Suppressor macrophage treated with lipopolysaccharide for 4 hours (primary cell): Measurements from ENCODE around the gene PRKCB.
"Not testable (repeated sequence)": the region's sequence is repeated elsewhere in the genome, so short reads cannot be mapped to it uniquely, and the experiment has no call there.

Source experiments
- DNase-seq: peaks from one replicate; pipeline ENCODE4 v3.0.0-alpha.2; 2020

Gene PRKCB

DNA sequence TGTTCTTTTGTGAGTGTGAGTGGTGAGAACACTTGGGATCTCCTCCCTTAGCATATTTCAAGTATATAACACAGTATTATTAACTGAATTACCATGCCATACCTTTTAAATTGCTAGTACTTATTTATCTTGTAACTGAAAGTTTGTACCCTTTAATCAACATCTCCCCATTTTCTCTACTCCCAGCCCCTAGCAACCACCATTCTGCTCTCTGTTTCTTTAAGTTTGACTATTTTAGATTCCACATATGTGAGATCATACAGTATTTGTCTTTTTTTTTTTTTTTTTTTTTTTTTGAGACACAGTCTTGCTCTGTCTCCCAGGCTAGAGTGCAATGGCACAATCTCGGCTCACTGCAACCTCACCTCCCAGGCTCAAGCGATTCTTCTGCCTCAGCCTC is 302.8 kb downstream of the PRKCB start:
- no peak for DNase-seq

DNA sequence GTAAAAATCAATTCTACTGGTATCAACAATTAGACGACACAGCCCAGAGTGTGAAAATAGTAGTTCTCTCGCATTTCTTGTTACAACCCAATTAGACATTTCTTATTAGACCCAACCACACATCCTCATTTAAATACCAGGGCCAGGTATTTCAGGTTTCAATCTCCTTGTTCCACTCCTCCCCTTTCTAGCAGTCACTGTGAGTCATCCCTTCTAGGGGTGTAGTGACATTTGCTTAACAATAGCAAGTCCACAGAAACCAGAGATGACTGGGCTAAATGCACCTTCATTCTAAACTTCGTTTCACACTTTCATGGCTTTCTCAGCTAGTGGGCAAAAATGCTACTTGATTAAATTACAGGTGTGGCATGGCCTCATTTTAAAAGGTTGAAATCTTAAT is 303.5 kb downstream of the PRKCB start:
- no peak for DNase-seq

DNA sequence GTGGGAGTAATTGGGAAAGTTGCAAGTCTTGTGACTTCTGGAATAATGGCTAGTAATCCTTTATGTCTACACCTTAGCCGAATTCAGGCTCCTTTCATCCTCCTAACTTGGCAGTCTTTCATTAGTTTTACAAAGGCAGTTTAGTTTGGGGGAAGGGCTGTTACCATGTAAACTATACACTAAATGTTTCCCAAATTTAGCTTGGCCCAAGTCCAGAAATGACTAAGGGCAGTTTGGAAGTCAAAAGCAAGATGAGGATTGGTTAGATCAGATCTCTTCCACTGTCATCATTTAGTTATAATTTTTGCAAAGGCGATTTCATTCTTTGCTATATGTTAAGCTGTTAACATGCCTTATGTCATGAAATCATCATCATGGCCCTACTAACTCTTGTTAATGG is 304.9 kb downstream of the PRKCB start:
- DNase-seq: peak; percentile 3

DNA sequence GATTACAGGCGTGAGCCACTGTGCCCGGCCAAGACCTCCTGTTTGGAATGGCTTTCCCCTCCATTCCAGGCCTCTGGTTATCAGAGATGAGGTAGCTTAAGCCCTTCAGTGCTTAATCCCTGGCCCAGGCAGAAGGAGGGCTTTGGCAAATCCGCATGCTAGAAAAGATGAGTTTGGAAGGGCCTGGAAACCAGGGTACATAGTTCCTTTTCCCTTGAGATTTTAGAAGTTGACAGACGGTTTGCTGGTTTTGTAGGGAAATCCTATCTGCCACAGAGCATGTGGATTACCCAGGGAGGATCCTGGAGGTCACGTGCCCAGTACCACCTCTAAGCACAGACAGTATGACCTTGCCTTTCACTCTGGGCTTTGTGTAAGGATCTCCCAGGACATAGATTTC is 305.7 kb downstream of the PRKCB start:
- no peak for DNase-seq

DNA sequence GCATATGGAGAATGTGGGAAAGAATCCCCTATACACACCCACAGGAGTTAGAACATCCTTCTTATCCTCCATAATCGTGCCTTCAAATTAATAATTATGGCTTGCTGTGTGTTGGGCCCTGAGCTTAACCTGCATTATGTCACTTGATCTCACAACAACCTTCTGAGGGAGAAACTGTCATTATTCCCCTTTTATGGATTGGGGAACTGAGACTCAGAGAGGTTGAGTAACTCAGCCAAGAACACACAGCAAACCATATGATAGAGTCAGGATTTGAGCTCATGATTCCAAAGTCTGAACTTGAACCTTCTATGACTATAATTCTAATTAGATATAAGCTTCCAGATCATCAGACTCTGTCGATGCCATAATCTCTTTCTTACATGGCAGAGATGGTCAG is 306.1 kb downstream of the PRKCB start:
- no peak for DNase-seq

DNA sequence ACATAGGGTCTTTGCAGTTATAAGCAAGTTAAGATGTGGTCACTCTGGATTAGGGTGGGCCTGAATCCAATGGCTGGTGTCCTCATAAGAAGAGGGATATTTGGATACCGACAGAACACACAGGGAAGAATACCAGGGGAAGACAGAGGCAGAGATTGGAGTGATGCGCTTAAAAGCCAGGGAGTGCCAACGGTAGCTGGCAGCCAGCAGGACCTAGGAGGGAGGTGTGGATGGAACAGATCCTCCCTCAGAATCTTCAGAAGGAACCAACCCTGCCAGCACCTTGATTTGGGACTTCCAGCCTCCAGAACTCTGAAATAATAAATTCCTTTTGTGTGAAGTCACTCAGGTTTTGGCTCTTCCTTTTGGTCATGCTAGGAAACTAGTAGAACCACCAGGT is 310.1 kb downstream of the PRKCB start:
- DNase-seq: no peak

DNA sequence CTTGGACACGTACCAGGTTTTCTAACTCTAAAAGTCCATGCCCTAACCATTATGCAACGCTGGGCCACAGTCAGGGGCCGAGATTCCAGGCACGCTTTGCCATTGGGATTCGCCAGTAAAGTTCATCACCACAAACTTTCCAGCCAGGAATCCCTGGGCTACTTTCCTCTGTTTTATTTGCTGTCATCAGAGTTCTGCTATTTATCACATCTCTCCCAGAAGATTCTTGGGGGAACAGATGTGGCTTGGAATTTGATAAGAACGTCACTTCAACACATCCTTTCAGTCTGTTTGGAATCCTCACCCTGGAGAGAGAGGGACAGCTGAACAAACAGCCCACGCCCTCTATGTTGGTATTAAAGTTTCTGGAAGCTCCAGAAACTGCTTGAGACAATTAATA is 310.7 kb downstream of the PRKCB start:
- no peak for DNase-seq

DNA sequence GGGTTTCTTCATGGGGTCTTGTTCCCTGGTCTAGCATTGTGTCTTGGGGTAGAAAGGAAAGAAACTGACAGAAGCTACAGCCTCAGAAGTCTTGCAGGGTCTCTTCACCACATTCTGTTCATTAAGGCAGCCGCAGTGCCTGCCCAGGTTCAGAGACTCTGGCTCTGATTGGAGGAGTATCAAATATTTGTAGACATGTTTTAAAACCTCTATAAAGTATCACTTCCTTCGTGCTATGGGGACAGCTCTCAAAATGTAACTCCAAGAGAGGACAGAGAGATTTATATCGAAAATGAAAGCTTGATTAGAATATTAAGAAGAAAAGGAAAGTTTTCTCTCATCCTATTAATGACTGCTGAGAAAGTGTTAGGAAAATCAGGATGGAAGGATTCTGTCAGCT is 313.3 kb downstream of the PRKCB start:
- DNase-seq: no peak

DNA sequence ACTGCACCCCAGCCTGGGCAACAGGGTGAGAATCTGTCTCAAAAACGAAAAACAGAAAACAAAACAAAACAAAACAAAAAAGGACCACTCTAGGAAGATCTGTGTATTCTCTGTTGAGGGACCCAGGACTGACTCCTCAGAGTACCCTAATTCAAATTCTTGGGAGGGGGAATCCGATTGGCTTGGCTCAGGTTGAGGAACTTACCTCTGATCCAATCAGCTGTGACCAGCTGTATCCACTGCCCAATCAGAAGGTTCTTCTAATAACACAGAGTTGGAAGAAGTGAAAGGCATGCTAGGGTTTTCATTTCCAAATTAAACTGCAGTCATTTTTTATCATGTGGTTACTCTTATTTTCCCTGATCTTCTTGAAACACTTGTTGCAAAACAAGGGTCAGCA is 314.5 kb downstream of the PRKCB start:
- DNase-seq: no peak

DNA sequence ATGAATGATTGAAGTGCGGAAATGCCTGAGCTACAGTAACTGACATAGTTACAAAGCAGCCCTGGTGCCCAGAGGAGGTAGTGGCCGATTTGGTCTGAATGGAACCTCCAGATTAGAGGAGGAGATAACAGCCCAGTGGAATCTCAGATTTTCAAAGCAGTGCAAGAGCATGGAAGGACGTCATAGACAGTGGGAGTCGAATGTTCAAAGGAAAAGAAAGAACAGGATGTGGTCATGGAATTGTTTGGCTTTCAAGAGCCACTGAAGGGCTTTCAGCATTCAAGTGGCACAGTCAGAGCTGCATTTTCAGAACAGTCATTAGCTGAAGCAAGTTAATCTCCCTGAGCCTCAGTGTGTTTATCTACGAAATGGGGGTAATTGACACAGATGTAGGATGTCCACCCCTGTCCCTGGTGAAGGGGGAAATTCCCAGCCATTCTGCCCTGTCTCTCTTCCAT is 315.7 kb downstream of the PRKCB start:
- no peak for DNase-seq

DNA sequence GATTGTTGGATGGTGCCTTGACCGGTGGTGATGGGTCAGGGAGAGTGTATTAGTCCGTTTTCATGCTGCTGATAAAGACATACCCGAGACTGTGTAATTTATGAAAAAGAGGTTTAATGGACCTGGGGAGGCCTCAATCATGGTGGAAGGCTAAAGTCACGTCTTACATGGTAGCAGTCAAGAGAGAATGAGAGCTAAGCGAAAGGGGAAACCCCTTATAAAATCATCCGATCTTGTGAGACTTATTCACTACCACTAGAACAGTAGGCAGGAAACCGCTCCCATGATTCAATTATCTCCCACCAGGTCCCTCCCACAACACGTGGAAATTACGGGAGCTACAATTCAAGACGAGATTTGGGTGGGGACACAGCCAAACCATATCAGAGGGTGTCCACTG is 316.3 kb downstream of the PRKCB start:
- DNase-seq: not testable (repeated sequence)

DNA sequence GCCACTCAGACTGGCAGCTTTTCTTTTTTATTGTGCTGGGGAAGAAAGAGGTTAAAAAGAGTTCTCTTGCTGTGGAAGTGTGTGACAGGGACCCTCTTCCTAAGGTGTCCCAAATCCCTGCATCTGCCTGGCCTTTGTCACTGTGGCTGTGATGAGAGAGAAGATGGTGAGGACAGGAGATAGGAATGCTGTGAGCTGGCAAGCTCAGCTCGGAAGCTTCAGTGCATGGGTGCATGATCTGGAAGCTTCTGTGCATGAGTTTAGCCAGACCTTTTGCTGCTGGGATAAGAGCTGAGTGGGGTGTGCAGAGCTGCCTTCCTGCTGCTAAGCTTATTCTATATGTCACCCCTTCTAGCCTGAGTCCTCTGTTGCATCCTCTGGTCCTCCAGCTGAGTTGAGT is 317.0 kb downstream of the PRKCB start:
- DNase-seq: no peak

DNA sequence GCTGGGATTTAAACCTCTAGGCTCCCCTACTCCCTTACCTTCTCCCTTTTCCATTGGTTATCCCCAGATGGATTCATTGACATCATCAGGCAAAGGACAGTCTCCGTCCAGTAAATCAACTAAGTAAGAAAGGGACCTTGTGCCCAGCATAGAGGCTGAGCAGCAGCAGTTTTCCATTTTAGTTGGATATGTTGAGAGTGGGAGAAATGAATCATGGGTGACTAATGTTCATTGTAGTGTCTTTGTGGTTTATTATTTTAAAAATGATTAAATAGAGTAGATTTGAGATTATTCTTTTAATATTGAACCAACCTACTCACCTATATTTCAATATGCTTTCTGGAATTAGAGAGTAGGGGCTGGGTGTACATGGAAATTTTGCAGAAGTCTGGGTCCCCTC is 321.0 kb downstream of the PRKCB start:
- no peak for DNase-seq

DNA sequence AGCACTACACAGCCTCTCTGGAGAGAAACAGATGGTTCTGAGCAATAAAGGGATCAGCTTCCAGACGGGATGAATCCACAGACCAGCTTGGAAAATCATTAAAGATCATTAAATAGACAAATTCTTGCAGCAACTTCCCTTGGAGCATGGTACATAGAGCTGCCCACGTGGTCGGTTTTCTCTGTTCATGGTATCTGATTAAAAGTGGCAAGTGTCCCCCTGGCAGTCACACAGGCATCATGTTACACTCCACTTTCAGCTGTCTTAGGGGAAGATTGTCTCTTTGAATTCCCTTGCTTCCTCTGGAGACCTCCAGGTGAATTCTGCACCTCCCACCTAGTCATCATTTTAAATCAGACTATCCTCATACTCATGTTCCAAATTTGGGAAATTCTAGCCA is 328.2 kb downstream of the PRKCB start:
- no peak for DNase-seq

DNA sequence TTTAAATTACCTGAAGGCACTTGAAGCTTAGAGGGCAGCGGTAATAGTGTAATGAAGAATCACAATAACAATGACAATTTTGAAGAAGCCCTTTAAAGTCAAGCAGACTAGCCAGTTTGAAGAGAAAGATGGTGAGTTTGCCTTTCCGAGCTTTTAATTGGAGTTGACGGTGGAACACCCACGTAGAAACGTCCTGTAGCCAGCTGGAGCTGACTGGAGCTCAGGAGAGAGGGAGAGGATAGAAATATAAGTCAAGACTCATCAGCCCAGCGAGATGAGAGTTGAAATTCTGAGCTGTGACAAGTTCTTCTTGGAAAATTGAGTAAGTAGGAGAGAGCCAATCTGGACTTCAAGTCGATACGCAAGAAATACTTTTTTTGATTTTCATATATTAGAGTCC is 328.6 kb downstream of the PRKCB start:
- DNase-seq: no peak

DNA sequence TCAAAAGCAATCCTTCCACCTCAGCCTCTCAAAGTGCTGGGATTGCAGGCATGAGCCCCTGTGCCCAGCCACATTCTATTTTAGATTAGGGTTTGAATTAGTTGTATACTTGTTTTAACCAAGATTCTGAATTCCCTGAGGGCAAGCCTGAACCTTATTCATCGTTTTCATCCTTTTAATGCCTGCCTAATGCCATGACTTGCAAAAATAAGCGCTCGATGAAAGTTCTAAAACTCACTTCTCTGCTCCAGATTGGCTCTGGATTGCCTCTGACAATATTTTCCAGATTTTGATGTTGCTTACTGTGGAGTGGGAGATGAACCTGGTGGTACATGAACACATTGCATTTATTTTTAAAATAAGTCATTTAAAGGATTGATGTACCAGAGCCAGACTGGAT is 329.5 kb downstream of the PRKCB start:
- no peak for DNase-seq

DNA sequence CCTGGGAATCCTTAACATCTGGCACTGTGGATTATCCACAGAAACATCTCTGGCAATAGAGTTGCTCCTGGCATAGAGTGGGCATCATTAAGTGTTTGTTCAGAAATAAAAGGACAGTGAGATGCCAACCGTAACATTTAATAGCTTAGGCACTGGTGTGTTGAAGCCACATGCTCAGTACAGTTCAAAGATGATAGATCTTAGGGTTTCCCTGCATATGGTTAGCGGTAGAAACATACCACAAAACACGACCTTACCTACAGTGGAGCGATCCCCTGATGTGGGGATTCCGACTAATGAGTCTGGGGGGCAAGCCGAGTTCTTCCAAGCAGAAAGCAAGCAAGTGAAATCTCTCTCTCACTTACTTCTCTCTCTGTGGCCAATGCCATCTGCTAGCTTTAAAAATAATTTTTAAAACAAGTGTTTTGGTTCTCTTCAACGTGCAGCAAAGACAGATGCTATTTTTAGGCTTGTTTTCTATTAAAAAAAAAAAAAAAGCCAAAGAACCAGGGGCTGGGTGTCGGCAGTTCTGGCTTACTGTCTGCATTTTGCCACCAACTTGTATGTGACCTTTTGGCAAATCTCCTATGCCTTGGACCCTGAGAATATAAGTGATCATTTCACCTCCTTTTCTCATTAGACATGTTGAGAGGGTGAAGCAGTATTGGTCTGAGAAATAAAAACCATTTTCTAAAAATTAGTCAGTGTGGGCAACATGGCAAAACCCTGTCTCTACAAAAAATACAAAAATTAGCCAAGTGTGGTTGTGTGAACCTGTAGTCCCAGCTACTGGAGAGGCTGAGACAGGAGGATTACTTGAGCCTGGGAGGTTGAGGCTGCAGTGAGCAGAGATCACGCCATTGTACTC is 331.1 kb downstream of the PRKCB start:
- DNase-seq: no peak

DNA sequence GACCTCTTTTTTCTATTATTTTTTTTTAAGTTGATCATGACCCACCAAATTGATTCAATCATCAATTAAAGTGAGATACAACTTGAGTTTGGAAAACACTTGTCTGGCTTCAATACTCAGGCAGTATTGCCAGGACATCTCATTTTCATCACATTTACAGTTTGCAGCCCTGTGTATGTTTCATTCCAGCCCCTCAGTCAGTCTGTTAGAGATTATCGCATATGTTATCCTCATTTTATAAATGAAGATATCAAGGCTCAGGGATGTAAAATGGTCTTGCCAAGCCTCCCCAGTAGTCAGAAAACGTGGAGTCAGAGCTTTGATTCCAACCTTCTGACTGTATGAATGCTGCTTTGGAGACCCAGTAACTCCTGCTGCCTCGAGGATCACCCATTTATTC is 333.1 kb downstream of the PRKCB start:
- no peak for DNase-seq

DNA sequence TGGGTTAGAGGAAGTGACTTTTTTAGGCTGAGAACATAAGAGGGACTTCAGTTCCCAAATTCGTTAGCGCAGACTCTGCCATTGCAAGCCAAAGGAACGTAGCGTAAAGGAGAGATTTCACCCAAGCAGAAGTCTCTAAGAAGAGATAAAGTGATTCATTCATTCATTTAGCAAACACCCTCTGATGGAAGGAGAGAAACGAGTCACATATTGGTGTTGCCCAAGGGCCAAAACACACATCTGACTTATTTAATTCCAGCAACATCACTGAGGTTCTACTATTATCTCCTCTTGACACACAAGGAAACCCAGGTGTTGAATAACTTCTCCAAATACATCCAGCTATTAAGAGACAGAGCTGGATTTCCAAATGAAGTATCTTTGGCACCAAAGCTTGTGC is 334.6 kb downstream of the PRKCB start:
- no peak for DNase-seq

DNA sequence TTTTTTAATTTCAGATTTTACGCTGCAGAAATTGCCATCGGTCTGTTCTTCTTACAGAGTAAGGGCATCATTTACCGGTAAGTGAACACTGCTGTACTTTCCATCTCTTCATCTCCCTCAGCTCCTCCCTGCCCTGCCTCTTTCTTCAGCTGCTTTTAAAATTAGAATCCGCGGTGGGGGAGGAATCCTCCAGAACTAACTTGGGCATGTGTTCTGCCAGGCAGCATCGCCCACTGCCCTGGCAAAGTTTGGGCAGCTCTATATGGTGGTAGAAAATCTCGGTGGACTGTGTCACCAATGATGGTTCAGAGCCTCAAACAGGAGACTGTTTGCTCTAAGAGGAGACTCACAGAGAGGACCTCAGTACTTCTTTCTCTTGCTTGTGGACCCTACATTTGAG is 338.7 kb downstream of the PRKCB start:
- no peak for DNase-seq

DNA sequence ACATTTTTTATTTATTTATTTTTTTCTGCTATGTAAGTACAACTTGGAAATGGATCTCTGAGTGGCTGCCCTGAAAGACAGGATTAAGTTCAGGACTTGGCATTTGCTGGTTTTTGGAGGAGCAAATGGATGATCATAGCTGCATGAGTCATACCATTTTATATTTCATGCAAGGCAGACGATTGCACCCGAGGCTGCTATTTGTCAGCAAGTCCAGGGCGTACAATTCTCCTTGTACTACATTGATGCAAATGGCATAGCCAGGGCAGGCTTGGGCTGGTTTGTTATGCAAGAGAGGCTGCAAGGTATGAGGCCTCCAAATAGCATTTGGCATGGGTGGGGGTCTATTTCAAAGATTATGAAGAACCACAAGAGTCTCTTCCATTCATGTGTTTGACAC is 339.2 kb downstream of the PRKCB start:
- no peak for DNase-seq

DNA sequence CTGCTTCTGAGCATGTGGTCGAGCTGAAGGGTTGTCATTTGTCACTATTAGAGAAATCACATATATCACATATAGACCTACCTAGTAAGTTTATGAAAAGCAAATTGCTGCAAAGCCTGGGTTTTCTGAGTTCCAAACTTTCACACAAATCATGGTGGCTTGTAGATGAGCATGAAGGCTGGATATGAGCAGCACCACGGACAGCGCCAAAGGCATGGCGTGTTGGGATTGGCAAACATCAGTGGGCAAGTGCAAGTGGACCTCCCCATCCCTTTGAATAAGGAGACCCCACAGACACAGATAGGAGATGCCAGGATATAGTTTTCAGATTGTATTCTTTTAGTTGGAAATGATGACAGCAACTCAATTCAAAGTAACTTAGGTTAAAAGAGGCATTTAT is 342.7 kb downstream of the PRKCB start:
- DNase-seq: no peak

DNA sequence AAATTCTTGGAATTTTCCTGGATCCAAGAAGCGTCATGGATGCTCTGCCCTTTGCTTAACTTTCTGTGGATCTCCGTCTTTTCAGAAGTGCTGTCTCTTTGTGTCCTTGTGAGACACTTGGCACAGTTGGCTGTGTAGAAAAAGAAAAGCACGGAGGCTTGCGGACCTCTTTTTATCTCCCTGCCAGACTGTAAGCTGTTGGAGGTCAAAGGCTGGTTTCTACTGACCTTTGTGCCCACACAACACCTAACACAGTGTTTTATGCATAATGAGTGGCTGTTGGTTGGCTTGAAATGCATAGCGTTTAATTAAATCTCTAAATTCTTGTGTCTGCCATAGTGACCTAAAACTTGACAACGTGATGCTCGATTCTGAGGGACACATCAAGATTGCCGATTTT is 344.7 kb downstream of the PRKCB start:
- no peak for DNase-seq

DNA sequence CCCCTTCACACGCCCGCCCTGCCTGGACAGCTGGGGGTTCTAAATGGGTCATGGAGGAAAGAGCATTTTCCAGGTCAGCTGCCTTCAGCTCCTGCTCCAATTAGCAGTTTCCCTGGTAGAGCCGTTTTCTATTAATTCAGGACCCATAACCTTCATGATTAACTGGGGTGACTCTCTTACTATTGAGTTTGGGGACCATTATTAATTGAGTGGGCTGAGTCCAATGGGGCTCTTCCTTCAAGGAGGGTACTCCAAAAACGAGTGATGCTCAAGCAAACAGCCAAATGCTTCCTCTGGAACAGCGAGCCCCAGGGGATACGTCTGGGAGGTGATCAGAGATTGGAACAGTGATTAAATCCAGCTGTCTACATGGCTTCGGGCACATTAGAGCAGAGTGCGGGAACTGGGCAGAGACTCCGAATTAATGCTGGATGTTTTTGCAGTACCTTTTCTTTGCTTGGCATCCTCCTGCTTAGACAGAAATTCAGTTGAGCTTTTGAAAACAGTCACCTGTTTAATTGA is 352.3 kb downstream of the PRKCB start:
- no peak for DNase-seq

DNA sequence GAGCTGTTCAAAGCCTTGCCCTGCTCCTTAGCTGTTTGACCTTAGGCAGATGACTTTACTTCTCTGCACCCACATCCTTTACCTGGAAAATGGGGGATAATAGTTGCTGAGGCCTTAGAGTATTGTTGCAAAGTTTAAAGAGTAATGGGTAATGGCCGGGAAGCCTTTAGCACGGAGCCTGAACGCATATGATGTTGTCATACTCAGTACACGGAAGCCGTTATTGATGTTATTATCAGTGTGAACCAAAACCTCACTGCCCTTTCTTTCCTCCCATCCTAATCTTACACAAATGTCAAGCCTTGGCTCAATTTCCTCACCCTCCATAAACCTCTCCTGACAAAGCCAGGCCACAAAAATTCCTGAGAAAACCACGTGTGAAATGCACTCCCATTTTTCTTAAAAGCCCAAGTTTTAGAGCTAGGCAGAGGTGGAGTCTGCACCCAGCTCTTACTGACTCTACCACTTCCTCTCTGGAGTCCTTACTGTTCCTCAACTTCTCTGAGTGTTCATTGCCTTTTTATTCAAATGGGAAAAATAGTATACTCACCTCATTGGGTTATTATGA is 353.1 kb downstream of the PRKCB start:
- no peak for DNase-seq
